ENCODE results near the gene SENP1.
"Not testable (repeated sequence)": the region's sequence is repeated elsewhere in the genome, so short reads cannot be mapped to it uniquely, and the experiment has no call there.

SENP1 gene

GRCh38 chr12:48132826-48133225 is 26.9 kb upstream of the SENP1 start:
- no peak for TF ChIP-seq CTCF (IDR thresholded peaks at IDR 0.05; ENCODE audit: control insufficient read depth, insufficient read depth, low read depth, low read length, missing control alignments)
- no peak overlapping the region for H3K4me3 ChIP-seq (ENCODE audit: control insufficient read depth, low read depth, low read length)
- no peak for DNase-seq (ENCODE audit: low read depth)

GRCh38 chr12:48131517-48131916 is 25.6 kb upstream of the SENP1 start:
- H3K4me3 ChIP-seq (ENCODE audit: control insufficient read depth, low read depth, low read length), result no peak overlapping the region
- no peak for TF ChIP-seq CTCF (IDR thresholded peaks at IDR 0.05; ENCODE audit: control insufficient read depth, insufficient read depth, low read depth, low read length, missing control alignments)
- DNase-seq (ENCODE audit: low read depth), result no peak

GRCh38 chr12:48129376-48129775 is 23.5 kb upstream of the SENP1 start:
- DNase-seq (ENCODE audit: low read depth), result no peak
- no peak overlapping the region for H3K4me3 ChIP-seq (ENCODE audit: control insufficient read depth, low read depth, low read length)
- no peak for TF ChIP-seq CTCF (IDR thresholded peaks at IDR 0.05; ENCODE audit: control insufficient read depth, insufficient read depth, low read depth, low read length, missing control alignments)

GRCh38 chr12:48128800-48129199 is 22.9 kb upstream of the SENP1 start:
- H3K4me3 ChIP-seq (ENCODE audit: control insufficient read depth, low read depth, low read length), result no peak overlapping the region
- no peak for DNase-seq (ENCODE audit: low read depth)
- TF ChIP-seq CTCF (IDR thresholded peaks at IDR 0.05; ENCODE audit: control insufficient read depth, insufficient read depth, low read depth, low read length, missing control alignments), result no peak

GRCh38 chr12:48126953-48127630 is 21.2 kb upstream of the SENP1 start:
- H3K4me3 ChIP-seq (ENCODE audit: control insufficient read depth, low read depth, low read length), result no peak overlapping the region
- no peak for TF ChIP-seq CTCF (IDR thresholded peaks at IDR 0.05; ENCODE audit: control insufficient read depth, insufficient read depth, low read depth, low read length, missing control alignments)
- no peak for DNase-seq (ENCODE audit: low read depth)

GRCh38 chr12:48125985-48126384 is 20.1 kb upstream of the SENP1 start:
- DNase-seq (ENCODE audit: low read depth), result no peak
- no peak overlapping the region for H3K4me3 ChIP-seq (ENCODE audit: control insufficient read depth, low read depth, low read length)
- no peak for TF ChIP-seq CTCF (IDR thresholded peaks at IDR 0.05; ENCODE audit: control insufficient read depth, insufficient read depth, low read depth, low read length, missing control alignments)

GRCh38 chr12:48125542-48125941 is 19.7 kb upstream of the SENP1 start:
- H3K4me3 ChIP-seq (ENCODE audit: control insufficient read depth, low read depth, low read length); DNase-seq (ENCODE audit: low read depth): not testable (repeated sequence)
